ENCODE measurements around the gene PIGU.
"Not testable (repeated sequence)": the region's sequence is repeated elsewhere in the genome, so short reads cannot be mapped to it uniquely, and the experiment has no call there.

The PIGU gene

DNA sequence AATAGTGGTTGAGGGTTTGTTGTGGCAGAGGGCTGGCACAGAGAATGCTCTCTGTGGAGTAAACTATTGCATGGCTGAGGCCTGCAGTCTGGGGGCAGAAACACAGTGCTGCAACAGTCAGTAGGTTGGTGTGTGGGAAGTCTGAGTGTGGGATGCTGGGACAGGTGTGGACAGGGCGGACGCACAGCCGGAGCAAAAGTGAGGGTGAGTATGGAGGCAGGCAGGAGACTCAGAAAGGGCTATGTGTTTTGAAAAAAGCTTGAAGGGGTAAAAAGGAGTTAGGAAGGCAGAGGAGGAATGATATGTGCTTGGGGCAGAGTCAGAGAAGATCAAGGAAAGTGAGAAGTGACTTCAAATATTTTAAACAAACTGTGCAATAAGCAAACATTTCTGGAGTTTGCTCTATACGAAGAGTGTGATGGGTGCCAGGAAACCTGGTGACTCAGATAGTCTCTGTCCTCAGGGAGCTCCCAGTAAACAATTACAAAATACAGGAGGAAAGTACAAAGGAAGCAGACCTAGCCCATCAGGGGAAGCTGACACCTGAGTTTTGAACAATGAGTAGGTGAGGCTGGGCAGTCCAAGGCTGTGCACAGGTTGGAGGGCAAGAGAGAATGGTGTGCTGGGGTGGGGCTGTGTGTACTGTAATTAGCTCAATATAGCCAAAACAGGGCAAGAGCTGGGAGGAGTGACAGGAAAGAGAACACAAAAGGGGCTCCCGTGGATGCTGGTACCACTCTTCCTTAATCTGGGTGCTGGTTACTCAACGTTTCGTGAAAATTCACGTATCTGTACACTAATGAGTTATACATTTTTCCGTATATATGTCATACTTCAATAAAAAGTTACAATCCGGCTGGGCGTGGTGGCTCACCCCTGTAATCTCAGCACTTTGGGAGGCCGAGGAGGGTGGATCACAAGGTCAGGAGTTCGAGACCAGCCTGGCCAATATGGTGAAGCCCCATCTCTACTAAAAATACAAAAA, 55.2 kb downstream of the PIGU start:
- Histone ChIP-seq H3K27ac (ENCODE audit: low read depth, low read length, severe bottlenecking) (no peak overlapping the region), H3K4me1 (ENCODE audit: control insufficient read depth, insufficient read depth, low read length, poor library complexity, severe bottlenecking) (no peaks in the 10 kb centered on the region), H3K4me3 (ENCODE audit: extremely low read depth, insufficient read depth, low read length, poor library complexity, severe bottlenecking) (no peak overlapping the region), H3K9me3 (ENCODE audit: control insufficient read depth, low read length) (peaks cover 6% of the 10 kb centered on the region), H3K36me3 (ENCODE audit: control insufficient read depth, insufficient read depth, low read length) (peaks cover 19% of the 10 kb centered on the region)
- 92 to 96% methylated on average over 11 of the region's 13 CpGs for WGBS, 2 experiments (ENCODE audit: insufficient coverage in 2 of 2)

- H3K4me1 ChIP-seq (ENCODE audit: control insufficient read depth, insufficient read depth, low read length, poor library complexity, severe bottlenecking) = peaks cover 3% of the 10 kb centered on the region
- no peak overlapping the region for H3K4me3 ChIP-seq (ENCODE audit: extremely low read depth, insufficient read depth, low read length, poor library complexity, severe bottlenecking)
- H3K36me3 ChIP-seq (ENCODE audit: control insufficient read depth, insufficient read depth, low read length) = peaks cover 19% of the 10 kb centered on the region
- no peak overlapping the region for H3K27ac ChIP-seq (ENCODE audit: low read depth, low read length, severe bottlenecking)
- peaks cover 6% of the 10 kb centered on the region for H3K9me3 ChIP-seq (ENCODE audit: control insufficient read depth, low read length)
Observed at GRCh38 chr20:34621036-34621343, 55.9 kb downstream of the PIGU start.

DNA sequence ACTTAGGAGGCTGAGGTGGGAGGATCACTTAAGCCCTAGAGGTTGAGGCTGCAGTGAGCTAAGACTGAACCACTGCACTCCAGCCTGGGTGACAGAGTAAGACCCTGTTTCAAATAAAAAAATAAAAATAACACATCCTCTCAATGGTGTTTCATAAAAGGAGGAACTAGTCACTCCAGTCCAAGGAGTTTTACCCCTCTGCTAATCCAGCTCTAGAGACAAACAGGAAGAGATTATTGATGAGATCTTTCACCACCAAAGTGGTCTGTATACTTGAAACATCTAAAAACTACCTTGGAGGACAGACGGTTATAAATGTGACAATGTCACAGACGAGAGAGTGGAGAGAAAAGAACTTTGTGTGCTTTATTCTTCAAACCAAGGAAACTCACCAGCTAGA, 58.2 kb downstream of the PIGU start:
- Histone ChIP-seq H3K27ac (ENCODE audit: low read depth, low read length, severe bottlenecking) (no peak overlapping the region), H3K36me3 (ENCODE audit: control insufficient read depth, insufficient read depth, low read length) (peaks cover 19% of the 10 kb centered on the region)
- WGBS, 2 experiments (ENCODE audit: insufficient coverage in 2 of 2) = 100% methylated on average over 1 of the region's 2 CpGs; no CpG with 5 or more reads in 1 of the 2 experiments

GRCh38 chr20:34616913-34617312, 60.0 kb downstream of the PIGU start:
- 96 to 98% methylated on average over 6 to 8 of the region's 8 CpGs for WGBS, 2 experiments (ENCODE audit: insufficient coverage in 2 of 2)
- H3K27ac ChIP-seq (ENCODE audit: low read depth, low read length, severe bottlenecking); H3K4me1 ChIP-seq (ENCODE audit: control insufficient read depth, insufficient read depth, low read length, poor library complexity, severe bottlenecking); H3K4me3 ChIP-seq (ENCODE audit: extremely low read depth, insufficient read depth, low read length, poor library complexity, severe bottlenecking); H3K9me3 ChIP-seq (ENCODE audit: control insufficient read depth, low read length); H3K36me3 ChIP-seq (ENCODE audit: control insufficient read depth, insufficient read depth, low read length): not testable (repeated sequence)

More for the DNA sequence above, 58.2 kb downstream of the PIGU start:
- no peak overlapping the region for H3K4me3 ChIP-seq (ENCODE audit: extremely low read depth, insufficient read depth, low read length, poor library complexity, severe bottlenecking)
- H3K9me3 ChIP-seq (ENCODE audit: control insufficient read depth, low read length) = peaks cover 6% of the 10 kb centered on the region
- H3K4me1 ChIP-seq (ENCODE audit: control insufficient read depth, insufficient read depth, low read length, poor library complexity, severe bottlenecking) = peaks cover 7% of the 10 kb centered on the region

DNA sequence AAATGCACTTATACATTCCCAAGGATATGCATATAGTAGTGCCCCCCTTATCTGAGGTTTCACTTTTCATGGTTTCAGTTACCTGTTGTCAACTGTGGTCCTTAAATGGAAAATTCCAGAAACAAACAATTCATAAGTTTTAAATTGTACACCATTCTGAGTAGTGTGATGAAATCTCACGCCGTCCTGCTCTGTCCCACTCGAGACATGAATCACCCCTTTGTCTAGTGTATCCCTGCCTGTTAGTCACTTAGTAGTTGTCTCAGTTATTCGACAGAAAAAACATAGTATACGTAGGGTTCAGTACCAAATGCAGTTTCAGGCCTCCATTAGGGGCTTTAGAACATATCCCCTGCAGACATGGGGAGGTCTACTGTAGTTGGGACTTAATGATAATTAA, 61.4 kb downstream of the PIGU start:
- H3K36me3 ChIP-seq (ENCODE audit: control insufficient read depth, insufficient read depth, low read length) = peaks cover 9% of the 10 kb centered on the region

GRCh38 chr20:34611976-34612375, 64.9 kb downstream of the PIGU start:
- H3K27ac ChIP-seq (ENCODE audit: low read depth, low read length, severe bottlenecking); H3K4me3 ChIP-seq (ENCODE audit: extremely low read depth, insufficient read depth, low read length, poor library complexity, severe bottlenecking); H3K36me3 ChIP-seq (ENCODE audit: control insufficient read depth, insufficient read depth, low read length); H3K4me1 ChIP-seq (ENCODE audit: control insufficient read depth, insufficient read depth, low read length, poor library complexity, severe bottlenecking); H3K9me3 ChIP-seq (ENCODE audit: control insufficient read depth, low read length): not testable (repeated sequence)
- 90 to 100% methylated on average over 1 to 2 of the region's 4 CpGs for WGBS, 2 experiments (ENCODE audit: insufficient coverage in 2 of 2)

More for the DNA sequence above, 61.4 kb downstream of the PIGU start:
- Histone ChIP-seq H3K27ac (ENCODE audit: low read depth, low read length, severe bottlenecking) (peak overlapping the region; percentile 68), H3K4me1 (ENCODE audit: control insufficient read depth, insufficient read depth, low read length, poor library complexity, severe bottlenecking) (peaks cover 7% of the 10 kb centered on the region), H3K9me3 (ENCODE audit: control insufficient read depth, low read length) (peaks cover 6% of the 10 kb centered on the region), H3K4me3 (ENCODE audit: extremely low read depth, insufficient read depth, low read length, poor library complexity, severe bottlenecking) (no peak overlapping the region)
- 80 to 92% methylated on average over 1 to 5 of the region's 5 CpGs for WGBS, 2 experiments (ENCODE audit: insufficient coverage in 2 of 2)

GRCh38 chr20:34607066-34607465, 69.8 kb downstream of the PIGU start:
- H3K27ac ChIP-seq (ENCODE audit: low read depth, low read length, severe bottlenecking) = no peak overlapping the region
- no peaks in the 10 kb centered on the region for H3K36me3 ChIP-seq (ENCODE audit: control insufficient read depth, insufficient read depth, low read length)
- H3K4me1 ChIP-seq (ENCODE audit: control insufficient read depth, insufficient read depth, low read length, poor library complexity, severe bottlenecking) = no peaks in the 10 kb centered on the region
- no peaks in the 10 kb centered on the region for H3K9me3 ChIP-seq (ENCODE audit: control insufficient read depth, low read length)
- no peak overlapping the region for H3K4me3 ChIP-seq (ENCODE audit: extremely low read depth, insufficient read depth, low read length, poor library complexity, severe bottlenecking)
- 83 to 100% methylated on average over 3 to 4 of the region's 7 CpGs for WGBS, 2 experiments (ENCODE audit: insufficient coverage in 2 of 2)

DNA sequence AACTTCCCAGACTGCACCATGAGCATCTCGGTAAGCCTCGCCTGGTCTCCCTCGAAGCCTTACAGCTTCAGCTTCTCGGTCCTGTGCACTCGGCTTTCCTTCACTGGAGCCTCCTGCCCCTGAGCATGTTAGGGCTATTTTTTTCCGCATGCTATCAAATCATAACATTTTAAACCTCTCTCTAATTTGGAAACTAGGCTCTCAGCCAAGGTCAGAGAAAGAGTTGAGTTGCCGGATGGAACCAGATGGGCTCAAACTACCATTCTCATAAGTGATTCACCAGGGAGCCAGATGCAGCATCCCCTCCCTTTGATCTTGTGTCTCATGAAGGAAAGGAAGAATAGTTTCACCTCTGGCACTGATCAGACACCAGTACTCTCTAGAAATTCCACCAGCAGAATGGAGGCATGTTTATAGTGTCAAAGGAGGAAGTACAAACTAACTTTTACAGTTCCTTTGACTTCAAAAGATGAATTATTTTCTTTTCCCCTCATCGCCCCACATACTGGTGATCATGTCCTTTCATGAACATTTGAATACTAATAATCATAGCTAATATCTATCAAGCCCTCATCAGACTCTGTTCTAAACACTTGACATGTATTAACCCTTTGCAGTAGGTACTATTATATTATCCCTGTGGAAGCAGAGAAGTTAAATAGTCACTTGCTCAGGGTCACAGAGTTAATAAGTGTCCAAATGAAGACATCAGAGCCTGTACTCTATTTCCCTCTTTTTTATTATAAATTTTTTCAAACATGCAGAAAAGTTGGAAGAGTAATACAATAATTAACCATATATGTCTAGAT, 71.7 kb downstream of the PIGU start:
- Histone ChIP-seq H3K4me3 (ENCODE audit: extremely low read depth, insufficient read depth, low read length, poor library complexity, severe bottlenecking) (no peak overlapping the region), H3K4me1 (ENCODE audit: control insufficient read depth, insufficient read depth, low read length, poor library complexity, severe bottlenecking) (no peaks in the 10 kb centered on the region), H3K36me3 (ENCODE audit: control insufficient read depth, insufficient read depth, low read length) (no peaks in the 10 kb centered on the region), H3K27ac (ENCODE audit: low read depth, low read length, severe bottlenecking) (no peak overlapping the region), H3K9me3 (ENCODE audit: control insufficient read depth, low read length) (no peaks in the 10 kb centered on the region)
- 93 to 96% methylated on average over 5 to 8 of the region's 8 CpGs for WGBS, 2 experiments (ENCODE audit: insufficient coverage in 2 of 2)

- Histone ChIP-seq H3K4me1 (ENCODE audit: control insufficient read depth, insufficient read depth, low read length, poor library complexity, severe bottlenecking) (no peaks in the 10 kb centered on the region), H3K27ac (ENCODE audit: low read depth, low read length, severe bottlenecking) (no peak overlapping the region), H3K9me3 (ENCODE audit: control insufficient read depth, low read length) (no peaks in the 10 kb centered on the region), H3K36me3 (ENCODE audit: control insufficient read depth, insufficient read depth, low read length) (no peaks in the 10 kb centered on the region), H3K4me3 (ENCODE audit: extremely low read depth, insufficient read depth, low read length, poor library complexity, severe bottlenecking) (no peak overlapping the region)
- WGBS, 2 experiments (ENCODE audit: insufficient coverage in 2 of 2) = 91 to 93% methylated on average over 4 to 5 of the region's 9 CpGs
Observed at GRCh38 chr20:34600892-34601653, 75.8 kb downstream of the PIGU start.

- Histone ChIP-seq H3K36me3 (ENCODE audit: control insufficient read depth, insufficient read depth, low read length) (no peaks in the 10 kb centered on the region), H3K27ac (ENCODE audit: low read depth, low read length, severe bottlenecking) (no peak overlapping the region), H3K9me3 (ENCODE audit: control insufficient read depth, low read length) (no peaks in the 10 kb centered on the region), H3K4me3 (ENCODE audit: extremely low read depth, insufficient read depth, low read length, poor library complexity, severe bottlenecking) (no peak overlapping the region), H3K4me1 (ENCODE audit: control insufficient read depth, insufficient read depth, low read length, poor library complexity, severe bottlenecking) (no peaks in the 10 kb centered on the region)
- 94 to 97% methylated on average over 4 to 5 of the region's 9 CpGs for WGBS, 2 experiments (ENCODE audit: insufficient coverage in 2 of 2)
Observed at GRCh38 chr20:34595377-34596184, 81.3 kb downstream of the PIGU start.
